ENCODE results near the gene RETSAT.
"Not testable (repeated sequence)": the region's sequence is repeated elsewhere in the genome, so short reads cannot be mapped to it uniquely, and the experiment has no call there.

Gene RETSAT

GRCh38 chr2:85377083-85377482 is 22.8 kb upstream of the RETSAT start:
- DNase-seq: no peak

DNA sequence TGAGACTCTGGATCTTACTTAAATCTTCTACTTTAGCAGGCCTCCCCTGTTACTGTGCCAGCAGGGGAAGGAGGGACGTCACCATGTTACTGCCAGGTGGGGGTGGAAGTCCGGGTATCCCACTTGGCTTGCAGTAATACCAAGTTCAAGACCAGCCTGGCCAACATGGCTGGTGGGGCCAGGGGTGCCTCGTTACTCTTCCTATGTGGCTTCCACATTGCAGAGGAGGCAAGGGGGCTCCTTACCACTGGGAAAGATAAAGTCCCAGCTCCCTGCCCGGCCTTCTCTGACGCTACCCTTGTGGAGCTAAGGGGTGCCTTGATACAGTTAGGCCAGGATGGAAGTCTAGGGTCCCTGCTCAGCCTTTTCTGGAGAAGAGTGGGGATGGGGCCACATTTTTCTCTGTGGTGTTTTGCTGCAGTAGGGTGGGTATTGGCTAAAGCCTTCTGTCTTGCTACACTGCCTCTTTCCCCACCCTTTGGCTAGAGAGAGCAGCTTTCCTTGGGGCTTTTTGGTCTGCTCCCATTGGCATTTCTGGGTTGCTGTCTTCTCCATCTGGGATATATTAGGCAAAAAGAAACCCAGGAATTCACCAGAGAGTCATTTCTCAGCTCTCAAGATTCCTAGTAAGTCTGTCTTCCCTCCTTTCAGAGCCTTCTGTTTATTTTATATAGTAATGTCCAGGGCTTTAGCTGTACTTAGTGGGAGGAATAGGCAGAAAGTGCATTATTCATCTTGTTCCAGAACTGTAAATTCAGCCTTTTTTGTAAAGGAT is 22.1 kb upstream of the RETSAT start:
- no peak for DNase-seq

GRCh38 chr2:85371045-85371444 is 16.7 kb upstream of the RETSAT start:
- DNase-seq: no peak

DNA sequence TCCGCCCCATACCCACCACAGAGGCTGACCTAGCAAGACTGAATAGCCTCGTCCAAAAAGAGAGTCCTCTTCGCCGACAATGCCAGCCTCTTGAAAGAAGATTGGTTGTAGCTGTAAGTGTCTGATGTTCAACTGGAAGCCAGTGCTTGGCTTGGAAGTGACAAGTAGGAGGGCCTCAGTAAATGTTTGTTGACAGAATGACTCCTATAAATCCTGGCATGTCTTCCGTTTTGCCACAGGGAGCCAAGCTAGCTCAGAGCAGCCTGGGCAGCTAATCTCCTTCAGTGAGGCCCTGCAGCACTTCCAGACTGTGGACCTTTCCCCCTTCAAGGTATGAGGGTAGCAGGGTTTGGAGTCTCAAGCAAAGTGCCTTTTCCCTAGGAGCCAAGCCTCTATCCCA is 15.2 kb upstream of the RETSAT start:
- no peak for DNase-seq

GRCh38 chr2:85368921-85369320 is 14.6 kb upstream of the RETSAT start:
- DNase-seq: no peak

- no peak for DNase-seq
Observed at GRCh38 chr2:85367180-85367579, 12.9 kb upstream of the RETSAT start.

- DNase-seq: not testable (repeated sequence)
Observed at GRCh38 chr2:85362653-85363387, 8.5 kb upstream of the RETSAT start.

DNA sequence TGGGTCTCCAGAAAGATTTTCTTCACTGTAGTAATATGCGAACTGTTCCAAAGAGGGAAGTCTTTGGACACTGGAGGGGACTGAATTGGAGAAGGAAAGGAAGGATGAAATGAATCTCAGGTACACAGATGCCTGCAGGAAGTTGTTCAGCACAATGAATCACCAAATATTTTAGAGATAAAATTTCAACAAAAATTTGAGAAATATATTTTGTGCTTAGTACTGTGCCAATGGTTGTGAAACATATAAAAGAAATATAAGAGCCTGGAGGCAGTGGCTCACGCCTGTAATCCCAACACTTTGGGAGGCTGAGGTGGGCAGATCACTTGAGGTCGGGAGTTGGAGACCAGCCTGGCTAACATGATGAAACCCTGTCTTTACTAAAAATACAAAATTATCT is 3.4 kb upstream of the RETSAT start:
- DNase-seq: peak; percentile 45

DNA sequence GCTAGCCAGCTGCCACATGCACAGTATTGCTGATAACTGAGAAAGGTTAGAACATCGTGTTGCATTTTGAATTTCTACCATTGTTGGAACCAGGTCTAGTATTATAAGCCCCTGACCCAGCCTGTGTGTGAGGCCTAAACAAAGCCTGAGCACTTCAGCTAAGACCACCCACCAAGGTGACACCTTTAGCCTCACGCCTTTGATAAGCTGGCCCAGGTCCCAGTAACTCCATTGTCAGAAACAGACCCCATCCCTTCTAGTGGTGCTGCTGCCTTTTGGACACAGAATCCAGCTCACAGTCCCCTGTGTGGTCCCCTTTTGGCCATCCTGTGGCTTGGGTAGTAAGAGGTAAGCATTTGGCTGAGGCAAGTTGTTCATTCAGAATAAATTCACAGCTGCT is 1.9 kb upstream of the RETSAT start:
- no peak for DNase-seq

DNA sequence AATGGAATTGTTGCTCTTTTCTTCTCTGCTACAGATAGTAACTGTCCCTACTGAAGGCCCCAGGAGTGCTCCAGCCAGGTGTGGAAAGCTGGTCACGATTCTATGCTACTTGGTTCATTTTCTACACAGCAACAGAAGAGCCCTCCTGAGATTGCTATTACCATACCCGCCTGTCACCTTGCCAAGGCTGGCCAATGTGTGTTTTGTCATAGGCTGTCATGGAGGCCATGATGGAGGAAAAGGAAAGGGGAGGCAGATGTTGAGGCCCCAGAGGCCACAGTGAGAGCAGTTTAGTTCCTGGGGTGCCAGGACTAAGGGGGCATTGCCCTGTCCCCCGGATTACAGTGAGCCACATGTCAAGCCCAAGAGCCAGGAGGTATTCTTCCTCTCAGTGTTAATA is 1.2 kb upstream of the RETSAT start:
- no peak for DNase-seq

GRCh38 chr2:85355073-85355410 is 714 bp upstream of the RETSAT start:
- no peak for DNase-seq

DNA sequence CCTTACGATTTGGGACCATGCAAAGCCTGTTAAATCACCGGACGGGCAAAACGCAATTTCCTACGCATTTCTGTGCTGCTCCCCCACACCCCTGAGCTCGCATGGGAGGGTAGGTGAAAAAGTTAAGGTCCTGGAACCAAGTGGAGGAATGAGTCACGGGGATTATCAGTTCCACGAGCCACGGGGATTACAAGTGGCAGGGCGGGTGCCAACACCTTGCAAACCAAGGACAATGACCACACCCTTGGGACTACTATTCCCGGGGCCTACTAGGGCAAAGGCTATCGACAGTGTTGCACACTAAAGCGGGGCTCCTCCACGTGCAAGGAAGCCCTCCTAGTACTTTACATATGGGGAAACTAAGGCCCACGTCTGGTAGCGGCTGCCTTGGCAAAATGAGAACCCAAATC is 447 bp downstream of the RETSAT start:
- peak; percentile 51 for DNase-seq

- DNase-seq: no peak
Observed at GRCh38 chr2:85347599-85347998, 6.7 kb downstream of the RETSAT start.

DNA sequence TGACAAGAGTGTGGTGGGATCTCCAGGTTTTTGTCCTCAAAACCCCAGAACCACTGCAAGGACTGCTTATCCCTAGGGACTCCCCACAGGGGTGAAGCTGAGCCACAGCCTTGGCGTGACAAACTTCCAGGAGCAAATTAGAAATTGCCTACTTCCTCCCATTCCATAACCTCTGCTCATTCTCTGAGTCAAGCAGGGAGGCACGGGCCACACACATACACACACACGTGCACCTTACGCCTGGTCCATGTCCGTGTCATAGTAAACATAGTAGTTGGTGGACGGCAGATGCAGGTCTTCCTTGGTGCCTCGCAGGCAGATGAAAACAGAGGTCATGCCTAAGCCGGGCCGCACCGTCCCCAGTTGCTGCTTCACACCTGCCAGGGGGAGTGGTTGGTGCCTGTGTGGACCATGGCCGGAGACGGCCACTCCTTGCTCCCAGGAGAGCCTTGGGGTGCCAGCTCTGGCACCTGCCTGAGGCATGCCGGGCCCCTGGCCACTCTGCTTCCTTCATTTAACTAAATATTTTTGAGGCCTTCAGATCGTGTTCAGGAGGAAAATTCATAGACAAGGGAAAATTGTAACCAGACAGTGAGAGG is 9.9 kb downstream of the RETSAT start:
- DNase-seq: no peak

DNA sequence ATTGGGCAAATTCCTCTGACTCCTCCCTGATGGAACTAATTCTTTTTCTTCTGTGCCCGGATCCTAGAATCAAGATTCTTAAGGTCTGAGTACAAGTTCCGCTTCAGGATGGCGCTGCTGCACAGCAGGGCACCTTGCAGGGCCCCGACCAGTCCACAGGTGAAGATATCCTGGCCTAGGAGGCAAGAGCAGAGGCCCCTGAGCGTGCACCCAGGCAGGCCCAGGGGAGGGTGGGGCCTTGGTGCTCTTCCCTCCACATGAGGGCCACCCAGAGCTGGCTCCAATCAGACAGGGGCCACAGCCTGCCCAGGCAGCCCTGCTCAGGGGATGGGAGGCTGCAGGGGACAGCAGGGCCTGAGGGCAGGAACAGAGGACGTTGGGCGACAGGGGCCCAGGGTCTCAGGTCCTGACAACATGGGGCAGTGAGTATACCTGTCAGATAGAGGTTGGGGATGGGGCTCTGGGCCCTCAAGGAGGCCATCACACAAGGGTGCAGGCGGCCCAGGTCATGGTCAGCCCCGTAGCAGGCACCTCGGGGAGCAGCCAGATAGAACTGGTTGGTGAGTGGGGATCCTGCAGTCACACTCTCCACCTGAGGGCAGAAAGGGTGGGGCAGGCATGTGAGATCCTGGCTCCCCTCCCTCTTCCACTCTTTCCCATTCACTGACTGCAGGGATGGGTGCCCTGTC is 11.0 kb downstream of the RETSAT start:
- DNase-seq: not testable (repeated sequence)

DNA sequence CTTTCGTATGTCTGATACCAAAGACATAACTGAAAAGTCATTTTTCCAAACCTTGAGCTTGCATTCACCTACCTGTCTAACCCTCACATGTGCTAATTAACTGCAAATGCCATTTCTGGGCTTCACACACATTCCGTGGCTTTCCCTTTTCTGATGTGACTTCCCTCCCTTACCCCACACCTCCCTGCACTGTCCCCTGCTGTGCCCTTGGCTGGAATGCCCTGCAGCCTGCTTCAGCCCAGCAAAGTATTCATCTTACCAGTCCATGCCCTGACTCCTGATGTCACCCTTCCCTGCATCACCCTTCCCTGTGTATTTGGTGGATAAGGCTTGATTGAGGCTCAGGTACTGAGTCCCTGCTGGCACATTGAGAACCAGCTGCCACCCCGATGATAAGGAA is 12.2 kb downstream of the RETSAT start:
- DNase-seq: no peak

- DNase-seq: no peak
Observed at GRCh38 chr2:85341269-85342029, 12.9 kb downstream of the RETSAT start.

DNA sequence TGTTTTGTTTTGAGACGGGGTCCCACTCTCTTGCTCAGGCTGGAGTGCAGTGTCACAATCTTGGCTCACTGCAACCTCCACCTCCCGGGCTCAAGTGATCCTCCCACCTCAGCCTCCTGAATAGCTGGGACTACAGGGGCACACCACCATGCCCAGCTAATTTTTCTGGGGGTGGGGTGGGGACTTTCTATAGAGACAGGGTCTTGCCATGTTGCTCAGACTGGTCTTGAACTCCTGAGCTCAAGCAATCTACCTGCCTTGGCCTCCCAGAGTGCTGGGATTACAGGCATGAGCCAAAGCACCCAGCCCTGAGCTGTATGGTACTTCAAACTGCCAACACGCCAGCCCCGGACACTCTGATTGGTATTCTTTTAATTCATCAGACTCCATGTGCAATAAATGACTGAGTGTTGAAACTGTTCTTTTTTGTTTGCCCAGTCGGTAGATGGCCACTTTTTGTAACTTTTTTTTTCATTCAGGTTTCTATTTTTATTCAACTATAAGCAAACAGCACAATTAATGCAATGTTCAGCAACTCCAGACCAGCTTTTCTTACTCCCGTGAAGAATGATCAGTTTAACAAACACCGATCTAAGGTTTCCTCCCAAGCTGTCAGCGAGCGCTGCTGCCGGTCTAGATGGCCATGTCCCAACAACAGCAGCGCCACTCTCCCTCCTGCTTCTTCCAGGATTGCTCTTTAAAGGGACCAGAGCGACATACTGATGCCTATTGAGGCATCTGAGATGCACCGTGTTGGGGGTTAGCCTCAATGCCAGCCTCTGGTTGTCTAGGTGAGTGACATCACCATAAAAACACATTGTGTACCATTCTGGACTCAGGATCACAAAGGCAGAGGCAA is 14.1 kb downstream of the RETSAT start:
- no peak for DNase-seq

DNA sequence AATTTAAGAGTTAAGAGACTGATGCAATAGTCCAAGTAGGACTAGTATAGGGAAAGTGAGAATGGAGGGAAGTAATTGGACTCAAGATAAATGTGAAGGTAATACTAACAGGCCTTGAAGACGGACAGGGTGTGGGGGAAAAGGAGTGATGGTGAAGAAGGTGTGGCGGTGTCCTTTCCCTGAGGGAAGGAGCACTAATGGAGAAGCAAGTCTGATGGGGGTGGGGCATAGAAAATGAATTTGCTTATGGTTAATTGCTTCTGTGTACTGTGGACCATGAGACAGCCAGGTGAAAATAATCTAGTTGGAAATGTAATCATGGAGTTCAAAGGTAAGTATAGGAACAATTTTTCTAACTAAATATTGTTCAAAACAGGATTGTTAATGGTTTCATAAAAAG is 19.4 kb downstream of the RETSAT start:
- no peak for DNase-seq

- DNase-seq: not testable (repeated sequence)
Observed at GRCh38 chr2:85333877-85334276, 20.5 kb downstream of the RETSAT start.

DNA sequence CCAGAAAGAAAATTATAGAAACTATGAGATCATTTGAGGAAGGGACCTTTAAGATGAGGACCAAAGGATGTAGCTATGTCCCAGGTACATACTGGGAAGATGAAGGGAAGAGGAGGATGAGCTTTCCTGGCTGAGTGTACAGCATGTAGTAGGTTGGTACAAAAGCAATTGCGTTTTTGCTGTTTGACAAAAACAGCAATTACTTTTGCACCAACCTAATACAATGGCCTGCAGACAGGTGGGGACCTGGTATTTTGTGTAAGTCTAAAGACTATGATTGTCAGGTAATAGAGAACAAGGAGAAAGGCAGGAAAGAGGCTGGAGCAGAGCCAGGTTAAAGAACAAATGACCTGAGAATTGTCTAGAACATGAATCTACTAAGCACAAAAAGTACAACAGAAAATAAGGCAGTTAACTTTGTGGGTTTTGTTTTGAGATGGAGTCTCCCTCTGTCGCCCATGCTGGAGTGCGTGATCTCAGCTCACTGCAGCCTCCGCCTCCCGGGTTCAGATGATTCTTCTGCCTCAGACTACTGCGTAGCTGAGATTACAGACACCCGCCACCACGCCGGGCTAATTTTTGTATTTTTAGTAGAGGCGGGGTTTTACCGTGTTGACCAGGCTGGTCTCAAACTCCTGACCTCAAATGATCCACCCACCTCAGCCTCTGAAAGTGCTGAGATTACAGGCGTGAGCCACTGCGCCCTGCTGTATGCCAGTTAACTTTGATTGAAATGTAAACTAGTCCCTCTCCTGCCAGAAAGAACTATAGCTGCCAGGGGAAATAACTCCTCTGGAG is 23.3 kb downstream of the RETSAT start:
- no peak for DNase-seq
